GM10266 (cell line): ENCODE results near the gene AJAP1.

ENCODE experiments used
- DNase-seq: peaks from one replicate; pipeline ENCODE4 v3.0.0; 2012; ENCODE audit errors: extremely low spot score
- CTCF ChIP-seq: IDR thresholded peaks from 2 replicates; pipeline ENCODE4 v1.5.1; 2012; ENCODE audit warnings: mild to moderate bottlenecking, low read depth; ENCODE audit not compliant: control insufficient read depth, insufficient read depth; ENCODE audit errors: missing control alignments

AJAP1 gene

GRCh38 chr1:4690951-4691675 is 36.7 kb downstream of the AJAP1 start:
- no peak for TF ChIP-seq CTCF
- no peak for DNase-seq

GRCh38 chr1:4691766-4692405 is 37.5 kb downstream of the AJAP1 start:
- TF ChIP-seq CTCF = no peak
- DNase-seq = no peak

- no peak for TF ChIP-seq CTCF
- DNase-seq = no peak
Observed at GRCh38 chr1:4692437-4692836, 38.0 kb downstream of the AJAP1 start.

GRCh38 chr1:4693331-4693730 is 38.9 kb downstream of the AJAP1 start:
- DNase-seq = no peak
- TF ChIP-seq CTCF = no peak

- no peak for TF ChIP-seq CTCF
- no peak for DNase-seq
Observed at GRCh38 chr1:4693891-4694290, 39.5 kb downstream of the AJAP1 start.

- TF ChIP-seq CTCF = no peak
- DNase-seq = no peak
Observed at GRCh38 chr1:4694492-4694891, 40.1 kb downstream of the AJAP1 start.

- no peak for DNase-seq
- no peak for TF ChIP-seq CTCF
Observed at GRCh38 chr1:4695241-4695640, 40.8 kb downstream of the AJAP1 start.
